Heart left ventricle (tissue), 13 donors: ENCODE results near the gene PLIN5.

Experiments
- POLR2A ChIP-seq, 2 donors: fragments of 450-650 bp; IDR thresholded peaks; one replicate each; pipeline ENCODE4 v1.6.1; 2017; ENCODE audit warnings: antibody characterized with exemption in 2 of 2, mild to moderate bottlenecking in 2 of 2, moderate library complexity in 2 of 2
- TF ChIP-seq, protein P1 (sequence below), 12 donors: fragments of 200-600 bp; sonication (generic) in 4 of 12; IDR thresholded peaks; one replicate each; pipeline versions ENCODE4 v1.5.0 to v1.8.0; 2018 to 2022; ENCODE audit warnings: antibody characterized with exemption in 12 of 12, mild to moderate bottlenecking in 5 of 12
- donor health status: ischemic (EF 13 %, LVEDD 7.1; RV severe dilation, severe dysfunction).
- donor health status: DM: no; HTN: yes; CAD: no.
- donor health status: DM: no; HTN: no; CAD: no.
- donor health status: ischemic (EF 25% LVEDD 6.9; RV normal size, moderate dysfunction).
- donor health status: ischemic (EF 25% LVEDD 5.7; RV mildly dilated, moderate dysfunction).
- donor health status: ischemic (EF 35%, LVEDD 5.7; RV mildly dilated, moderate dysfunction).
- donor health status: nonischemic (EF 11% LVEDD 7.7; RV severe dilation, severe dysfunction).
- donor health status: DM: yes; HTN: yes; CAD: no.
- donor health status: PGD.
- donor health status: ischemic (EF 29% LVEDD 5.4; RV normal size, mild dysfunction).
- donor health status: nonischemic (EF 23%, LVEDD 6.1; RV moderate dilation, normal function).

DNA sequence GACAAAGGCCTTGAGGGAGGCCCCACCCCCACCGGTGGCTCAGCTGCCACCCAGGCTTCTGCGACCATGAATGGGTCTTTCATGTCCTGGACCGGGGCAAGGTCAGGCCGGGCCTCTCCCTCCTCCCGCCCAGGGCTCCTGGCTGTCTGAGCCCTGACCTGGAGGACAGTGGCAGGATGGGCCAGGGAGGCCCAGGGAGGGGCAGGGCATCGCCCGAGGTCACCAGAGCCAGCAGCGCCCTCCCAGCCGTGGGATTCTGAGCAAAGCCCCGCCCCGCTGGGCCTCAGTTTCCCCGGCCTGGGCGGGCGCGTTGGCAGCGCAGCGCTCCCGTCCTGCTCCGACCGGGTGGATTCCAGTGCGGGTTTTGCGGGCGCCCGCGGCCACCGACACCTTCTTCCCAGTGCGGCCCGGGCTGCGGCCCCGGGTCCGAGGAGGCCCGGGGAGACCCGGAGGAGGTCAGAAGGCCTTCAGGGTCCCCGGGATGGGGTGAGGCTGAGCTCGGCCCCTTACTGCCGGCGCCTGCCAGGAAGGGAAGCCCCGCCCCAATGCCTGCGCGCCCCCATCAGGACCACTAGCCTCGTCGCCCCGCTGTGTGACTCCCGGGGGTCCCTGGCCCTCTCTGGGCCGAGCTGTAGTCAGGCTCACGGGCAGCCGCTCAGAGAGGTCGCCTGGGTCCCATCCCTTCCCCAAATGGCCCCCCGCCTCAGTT lies 49.1 kb upstream of the PLIN5 start:
- TF ChIP-seq, protein P1, sequence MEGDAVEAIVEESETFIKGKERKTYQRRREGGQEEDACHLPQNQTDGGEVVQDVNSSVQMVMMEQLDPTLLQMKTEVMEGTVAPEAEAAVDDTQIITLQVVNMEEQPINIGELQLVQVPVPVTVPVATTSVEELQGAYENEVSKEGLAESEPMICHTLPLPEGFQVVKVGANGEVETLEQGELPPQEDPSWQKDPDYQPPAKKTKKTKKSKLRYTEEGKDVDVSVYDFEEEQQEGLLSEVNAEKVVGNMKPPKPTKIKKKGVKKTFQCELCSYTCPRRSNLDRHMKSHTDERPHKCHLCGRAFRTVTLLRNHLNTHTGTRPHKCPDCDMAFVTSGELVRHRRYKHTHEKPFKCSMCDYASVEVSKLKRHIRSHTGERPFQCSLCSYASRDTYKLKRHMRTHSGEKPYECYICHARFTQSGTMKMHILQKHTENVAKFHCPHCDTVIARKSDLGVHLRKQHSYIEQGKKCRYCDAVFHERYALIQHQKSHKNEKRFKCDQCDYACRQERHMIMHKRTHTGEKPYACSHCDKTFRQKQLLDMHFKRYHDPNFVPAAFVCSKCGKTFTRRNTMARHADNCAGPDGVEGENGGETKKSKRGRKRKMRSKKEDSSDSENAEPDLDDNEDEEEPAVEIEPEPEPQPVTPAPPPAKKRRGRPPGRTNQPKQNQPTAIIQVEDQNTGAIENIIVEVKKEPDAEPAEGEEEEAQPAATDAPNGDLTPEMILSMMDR (IDR thresholded peaks at IDR 0.05), result no peak
- TF ChIP-seq POLR2A (IDR thresholded peaks at IDR 0.05), result no peak
